Hepatocyte (in vitro differentiated cells): ENCODE data around the gene ERC2. TPM values are rescaled to one million over a fixed set of nuclear protein-coding genes. Genes with fewer than 3 reads are reported as not detected.

Experiments used
- DNase-seq: peaks from one replicate; pipeline ENCODE4 v3.0.0-alpha.2; 2016; ENCODE audit warnings: low spot score
- H2AFZ ChIP-seq: fragments of 200-600 bp; sonication (generic); 2 replicates; pipeline ENCODE4 v1.6.0; 2016; ENCODE audit warnings: antibody characterized with exemption, mild to moderate bottlenecking
- H3K27ac ChIP-seq: fragments of 200-600 bp; sonication (generic); 2 replicates; pipeline ENCODE4 v1.5.1; 2016; ENCODE audit warnings: mild to moderate bottlenecking
- H3K27me3 ChIP-seq: fragments of 200-600 bp; sonication (generic); 2 replicates; pipeline ENCODE4 v1.6.1; 2016
- H3K36me3 ChIP-seq: fragments of 200-600 bp; sonication (generic); replicated peaks from 2 replicates; pipeline ENCODE4 v1.5.1; 2016; ENCODE audit warnings: low read depth; ENCODE audit not compliant: insufficient read depth
- H3K4me1 ChIP-seq: fragments of 200-600 bp; sonication (generic); 2 replicates; pipeline ENCODE4 v1.5.1; 2016; ENCODE audit warnings: mild to moderate bottlenecking, moderate library complexity; ENCODE audit not compliant: insufficient read depth
- H3K4me2 ChIP-seq: fragments of 200-600 bp; sonication (generic); 2 replicates; pipeline ENCODE4 v1.6.0; 2016
- H3K4me3 ChIP-seq: fragments of 200-600 bp; sonication (generic); 2 replicates; pipeline ENCODE4 v1.5.1; 2016; ENCODE audit warnings: mild to moderate bottlenecking
- H3K79me2 ChIP-seq: fragments of 200-600 bp; sonication (generic); 2 replicates; pipeline ENCODE4 v1.6.0; 2017; ENCODE audit warnings: mild to moderate bottlenecking
- H3K9me2 ChIP-seq: fragments of 200-600 bp; sonication (generic); replicated peaks from 2 replicates; pipeline ENCODE4 v1.6.0; 2017; ENCODE audit warnings: mild to moderate bottlenecking; ENCODE audit not compliant: insufficient read depth
- H3K9me3 ChIP-seq: fragments of 200-600 bp; sonication (generic); 2 replicates; pipeline ENCODE4 v1.5.1; 2016; ENCODE audit warnings: low read depth, mild to moderate bottlenecking
- H4K20me1 ChIP-seq: fragments of 200-600 bp; sonication (generic); 2 replicates; pipeline ENCODE4 v1.6.0; 2016; ENCODE audit warnings: mild to moderate bottlenecking; ENCODE audit not compliant: insufficient read depth, poor library complexity, severe bottlenecking
- EZH2 ChIP-seq: fragments of 200-600 bp; sonication (generic); IDR thresholded peaks from 2 replicates; pipeline ENCODE4 v1.6.1; 2016; ENCODE audit warnings: antibody characterized with exemption, mild to moderate bottlenecking, borderline replicate concordance
- EZH2phosphoT487 ChIP-seq: fragments of 200-600 bp; sonication (generic); IDR thresholded peaks from one replicate; pipeline ENCODE4 v1.6.1; 2018; ENCODE audit warnings: antibody characterized with exemption, mild to moderate bottlenecking, low read depth, moderate library complexity; ENCODE audit not compliant: unreplicated experiment, severe bottlenecking
- WGBS: methylation state at CpG from one replicate; pipeline ENCODE4 v1.1.6; 2016; ENCODE audit warnings: low lambda C conversion rate; ENCODE audit errors: missing lambda C conversion rate; 5-methylcytosine and 5-hydroxymethylcytosine counted together
- polyA plus RNA-seq: library from polyadenylated mRNA; unstranded; fragments of >200 nt; fragmentation: Nextera tagmentation; extraction: Ambion mirVana; gene quantifications from 2 replicates; pipeline ENCODE4 v1.2.1, GENCODE V29; 2016
- total RNA-seq: library from RNA; depleted of rRNA; stranded (reverse); fragments of >200 nt; gene quantifications from 2 replicates; pipeline ENCODE4 v1.2.3, GENCODE V29; 2014
- TF ChIP-seq, protein P1 (sequence below): fragments of 200-600 bp; sonication (generic); IDR thresholded peaks from 2 replicates; pipeline ENCODE4 v1.5.1; 2016; ENCODE audit warnings: antibody characterized with exemption, mild to moderate bottlenecking; ENCODE audit not compliant: poor library complexity

ERC2 gene
- total and polyA plus RNA-seq, 2 experiments from 2014 or later, result 1.2 to 5.3 TPM

DNA sequence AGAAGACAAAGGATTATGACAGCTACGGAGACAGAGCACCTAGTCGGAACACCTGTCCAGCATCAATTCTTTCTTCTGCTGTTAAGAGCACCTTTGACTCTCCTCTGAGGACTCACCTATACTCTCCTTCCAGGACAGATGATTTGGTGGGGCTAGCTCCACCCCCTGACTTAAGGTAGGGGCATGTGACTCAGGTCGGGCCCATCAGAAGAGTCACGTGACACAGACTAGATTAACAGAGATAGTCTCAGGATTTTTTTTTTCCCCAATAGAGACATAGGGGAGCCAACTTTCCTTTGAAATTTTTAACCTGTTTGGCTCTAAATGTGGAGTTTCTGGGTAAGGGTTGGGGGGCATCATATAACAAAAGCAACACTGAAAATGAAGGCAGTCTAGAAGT lies 969.7 kb downstream of the ERC2 start:
- WGBS, result 75% methylated on average over 4 of the region's 4 CpGs
- no peak overlapping the region for H3K4me2 ChIP-seq
- H3K27ac ChIP-seq, result no peak overlapping the region
- H2AFZ ChIP-seq, result no peak overlapping the region
- H4K20me1 ChIP-seq, result no peaks in the 10 kb centered on the region
- DNase-seq, result no peak
- peaks cover 4% of the 10 kb centered on the region for H3K4me1 ChIP-seq
- no peaks in the 10 kb centered on the region for H3K36me3 ChIP-seq
- H3K79me2 ChIP-seq, result no peaks in the 10 kb centered on the region
- TF ChIP-seq, protein P1, sequence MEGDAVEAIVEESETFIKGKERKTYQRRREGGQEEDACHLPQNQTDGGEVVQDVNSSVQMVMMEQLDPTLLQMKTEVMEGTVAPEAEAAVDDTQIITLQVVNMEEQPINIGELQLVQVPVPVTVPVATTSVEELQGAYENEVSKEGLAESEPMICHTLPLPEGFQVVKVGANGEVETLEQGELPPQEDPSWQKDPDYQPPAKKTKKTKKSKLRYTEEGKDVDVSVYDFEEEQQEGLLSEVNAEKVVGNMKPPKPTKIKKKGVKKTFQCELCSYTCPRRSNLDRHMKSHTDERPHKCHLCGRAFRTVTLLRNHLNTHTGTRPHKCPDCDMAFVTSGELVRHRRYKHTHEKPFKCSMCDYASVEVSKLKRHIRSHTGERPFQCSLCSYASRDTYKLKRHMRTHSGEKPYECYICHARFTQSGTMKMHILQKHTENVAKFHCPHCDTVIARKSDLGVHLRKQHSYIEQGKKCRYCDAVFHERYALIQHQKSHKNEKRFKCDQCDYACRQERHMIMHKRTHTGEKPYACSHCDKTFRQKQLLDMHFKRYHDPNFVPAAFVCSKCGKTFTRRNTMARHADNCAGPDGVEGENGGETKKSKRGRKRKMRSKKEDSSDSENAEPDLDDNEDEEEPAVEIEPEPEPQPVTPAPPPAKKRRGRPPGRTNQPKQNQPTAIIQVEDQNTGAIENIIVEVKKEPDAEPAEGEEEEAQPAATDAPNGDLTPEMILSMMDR, result no peak
- TF ChIP-seq EZH2 (no peak), EZH2phosphoT487 (no peak)
- H3K9me3 ChIP-seq, result no peaks in the 10 kb centered on the region
- H3K9me2 ChIP-seq, result no peaks in the 10 kb centered on the region
- H3K4me3 ChIP-seq, result no peak overlapping the region
- no peaks in the 10 kb centered on the region for H3K27me3 ChIP-seq

DNA sequence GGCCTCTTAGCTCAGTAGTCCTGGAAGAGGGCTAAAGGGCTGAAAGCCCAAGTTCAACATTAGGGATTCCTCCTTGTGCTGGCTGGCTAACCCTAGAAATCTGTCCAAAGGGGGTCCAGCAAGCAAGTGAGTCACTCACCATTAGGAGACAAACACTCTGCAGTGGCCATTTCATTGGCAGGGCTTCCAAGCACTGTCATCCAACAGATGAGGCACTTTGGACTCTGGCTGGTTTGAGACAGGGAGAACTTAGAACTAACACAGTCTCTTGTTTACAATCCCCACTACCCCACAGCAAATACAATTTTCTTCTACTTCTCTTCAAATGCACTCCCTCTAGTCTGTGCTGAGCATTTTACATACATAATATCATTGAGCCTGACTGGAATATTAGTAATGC lies 971.0 kb downstream of the ERC2 start:
- Histone ChIP-seq H3K27me3 (no peaks in the 10 kb centered on the region), H3K9me2 (no peaks in the 10 kb centered on the region), H3K79me2 (no peaks in the 10 kb centered on the region), H3K4me2 (no peak overlapping the region), H3K4me1 (peaks cover 4% of the 10 kb centered on the region), H3K4me3 (no peak overlapping the region), H3K36me3 (no peaks in the 10 kb centered on the region), H3K9me3 (no peaks in the 10 kb centered on the region), H3K27ac (peak overlapping the region; percentile 27), H4K20me1 (no peaks in the 10 kb centered on the region), H2AFZ (no peak overlapping the region)
- TF ChIP-seq, protein P1, result no peak
- TF ChIP-seq EZH2 (no peak), EZH2phosphoT487 (no peak)
- no peak for DNase-seq

DNA sequence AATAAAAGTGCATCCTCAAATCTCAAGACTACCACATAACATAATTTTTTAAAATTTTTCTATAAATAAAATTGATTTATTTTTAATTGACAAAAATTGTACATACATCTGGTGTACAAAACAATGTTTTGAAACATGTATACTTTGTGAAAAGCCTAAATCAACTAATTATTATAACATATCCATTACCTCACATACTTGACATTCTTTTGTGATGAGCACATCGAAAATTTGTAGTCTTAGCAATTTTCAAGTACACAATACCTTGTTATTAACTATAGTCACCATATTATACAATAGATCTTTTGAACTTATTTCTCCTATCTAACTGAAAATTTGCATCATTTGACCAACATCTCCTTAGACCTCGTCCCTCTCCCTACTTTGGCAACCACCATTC lies 973.3 kb downstream of the ERC2 start:
- H3K79me2 ChIP-seq, result no peaks in the 10 kb centered on the region
- no peaks in the 10 kb centered on the region for H3K27me3 ChIP-seq
- no peaks in the 10 kb centered on the region for H4K20me1 ChIP-seq
- H3K27ac ChIP-seq, result no peak overlapping the region
- H3K4me2 ChIP-seq, result no peak overlapping the region
- no peaks in the 10 kb centered on the region for H3K9me3 ChIP-seq
- no peaks in the 10 kb centered on the region for H3K36me3 ChIP-seq
- peaks cover 17% of the 10 kb centered on the region for H3K4me1 ChIP-seq
- no peaks in the 10 kb centered on the region for H3K9me2 ChIP-seq
- H2AFZ ChIP-seq, result no peak overlapping the region
- 95% methylated on average over 2 of the region's 2 CpGs for WGBS
- TF ChIP-seq, protein P1, result no peak
- TF ChIP-seq EZH2phosphoT487, result no peak
- TF ChIP-seq EZH2, result no peak
- no peak overlapping the region for H3K4me3 ChIP-seq
- no peak for DNase-seq

DNA sequence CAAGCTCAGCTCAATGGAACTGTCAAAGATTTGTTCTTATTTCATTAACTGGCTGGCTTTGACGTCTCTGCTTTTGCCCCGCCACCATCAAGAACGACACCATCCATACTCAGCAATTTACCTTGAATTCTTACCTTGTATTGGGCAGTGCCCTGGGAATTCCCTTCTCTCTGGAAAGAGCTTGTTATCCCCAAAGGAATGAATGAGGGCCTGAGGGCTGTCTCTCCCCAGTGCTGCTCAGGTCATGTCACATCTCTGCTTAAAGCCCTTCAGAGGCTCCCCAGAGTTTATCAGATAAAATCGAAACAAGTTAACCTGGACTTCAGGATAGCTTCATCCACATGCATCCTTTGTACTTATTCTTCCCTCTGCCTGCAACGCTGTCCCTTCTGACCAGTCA lies 975.3 kb downstream of the ERC2 start:
- 74% methylated on average over 5 of the region's 5 CpGs for WGBS
- no peak overlapping the region for H3K27ac ChIP-seq
- TF ChIP-seq EZH2 (no peak), EZH2phosphoT487 (no peak)
- TF ChIP-seq, protein P1, result no peak
- H3K4me1 ChIP-seq, result peaks cover 28% of the 10 kb centered on the region
- peaks cover 2% of the 10 kb centered on the region for H3K79me2 ChIP-seq
- no peak overlapping the region for H3K4me3 ChIP-seq
- no peaks in the 10 kb centered on the region for H3K27me3 ChIP-seq
- H3K9me2 ChIP-seq, result no peaks in the 10 kb centered on the region
- no peak overlapping the region for H3K4me2 ChIP-seq
- H3K9me3 ChIP-seq, result no peaks in the 10 kb centered on the region
- H3K36me3 ChIP-seq, result no peaks in the 10 kb centered on the region
- H4K20me1 ChIP-seq, result no peaks in the 10 kb centered on the region
- no peak for DNase-seq
- no peak overlapping the region for H2AFZ ChIP-seq
